Thoracic aorta (tissue), 2 donors: ENCODE results near the gene MAST2. TPM values are rescaled to one million over a fixed set of nuclear protein-coding genes. Genes with fewer than 3 reads are reported as not detected.
"Not testable (repeated sequence)": the region's sequence is repeated elsewhere in the genome, so short reads cannot be mapped to it uniquely, and the experiment has no call there.

Experiments
- ATAC-seq: fragments of 150-250 bp; one replicate; pipeline ENCODE4 v1.8.0; 2017; ENCODE audit warnings: low read depth; ENCODE audit not compliant: insufficient number of reproducible peaks, low FRiP score
- DNase-seq: peaks from one replicate; pipeline ENCODE4 v3.0.0-alpha.2; 2020; ENCODE audit warnings: low spot score
- H3K27ac ChIP-seq, 2 donors: fragments of 200-600 bp; sonication (generic); 1 replicate in 1 of 2; 2 replicates in 1 of 2; pipeline ENCODE4 v1.5.1; 2016; ENCODE audit warnings: mild to moderate bottlenecking in 2 of 2, moderate library complexity in 2 of 2
- H3K27me3 ChIP-seq: fragments of 200-600 bp; sonication (generic); replicated peaks from 2 replicates; pipeline ENCODE4 v1.6.0; 2016; ENCODE audit warnings: mild to moderate bottlenecking; ENCODE audit not compliant: insufficient read depth
- H3K36me3 ChIP-seq: fragments of 200-600 bp; sonication (generic); one replicate; pipeline ENCODE4 v1.5.1; 2016
- H3K4me1 ChIP-seq, 2 donors: fragments of 200-600 bp; sonication (generic); 1 replicate in 1 of 2; 2 replicates in 1 of 2; pipeline versions ENCODE4 v1.5.1 to v1.6.0; 2016; ENCODE audit warnings: low read depth in 2 of 2, mild to moderate bottlenecking in 1 of 2; ENCODE audit not compliant: control insufficient read depth in 1 of 2
- H3K4me3 ChIP-seq: fragments of 200-600 bp; sonication (generic); 2 replicates; pipeline ENCODE4 v1.5.1; 2016; ENCODE audit warnings: mild to moderate bottlenecking
- H3K9me3 ChIP-seq: fragments of 200-600 bp; sonication (generic); 2 replicates; pipeline ENCODE4 v1.5.1; 2016
- CTCF ChIP-seq: fragments of 200-600 bp; sonication (generic); IDR thresholded peaks from one replicate; pipeline ENCODE4 v1.5.1; 2019; ENCODE audit warnings: antibody characterized with exemption
- total RNA-seq, 2 donors: library from RNA; depleted of rRNA; stranded (reverse); fragments of >200 nt; gene quantifications; one replicate each; pipeline versions ENCODE4 v1.1.0 to v1.2.3, GENCODE V29; 2016

The MAST2 gene
- total RNA-seq, 2 donors from 2014 or later = 33.6 to 61.2 TPM

DNA sequence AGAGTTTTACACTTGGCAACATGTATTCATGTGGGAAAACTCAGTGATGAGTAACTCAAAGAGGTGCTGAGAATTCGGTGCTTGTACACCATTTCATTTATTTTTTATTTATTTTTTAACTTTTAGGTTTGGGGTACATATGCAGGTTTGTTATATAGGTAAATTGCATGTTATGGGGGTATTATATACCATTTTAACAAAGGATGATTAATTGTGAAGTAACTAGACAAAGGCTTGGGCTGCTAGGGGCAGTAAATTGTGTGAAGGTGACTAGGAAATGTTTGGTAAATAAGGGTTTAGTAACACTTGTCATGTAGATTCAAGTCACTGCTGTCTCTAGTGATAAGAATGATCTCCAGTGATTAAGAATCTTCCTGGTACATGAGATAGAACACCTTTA, 139.0 kb downstream of the MAST2 start:
- no peaks in the 10 kb centered on the region for H3K9me3 ChIP-seq
- DNase-seq = no peak
- no peaks in the 10 kb centered on the region for H3K36me3 ChIP-seq
- H3K4me3 ChIP-seq = no peak overlapping the region
- H3K27me3 ChIP-seq = no peaks in the 10 kb centered on the region
- no peak for TF ChIP-seq CTCF
- H3K27ac ChIP-seq = no peak overlapping the region
- ATAC-seq = no peak
- H3K4me1 ChIP-seq = peaks cover 5 to 27% of the 10 kb centered on the region in 2 donors

- ATAC-seq = no peak
- H3K4me3 ChIP-seq = no peak overlapping the region
These were observed 139.8 kb downstream of the MAST2 start for GRCh38 chr1:45943185-45943584.

DNA sequence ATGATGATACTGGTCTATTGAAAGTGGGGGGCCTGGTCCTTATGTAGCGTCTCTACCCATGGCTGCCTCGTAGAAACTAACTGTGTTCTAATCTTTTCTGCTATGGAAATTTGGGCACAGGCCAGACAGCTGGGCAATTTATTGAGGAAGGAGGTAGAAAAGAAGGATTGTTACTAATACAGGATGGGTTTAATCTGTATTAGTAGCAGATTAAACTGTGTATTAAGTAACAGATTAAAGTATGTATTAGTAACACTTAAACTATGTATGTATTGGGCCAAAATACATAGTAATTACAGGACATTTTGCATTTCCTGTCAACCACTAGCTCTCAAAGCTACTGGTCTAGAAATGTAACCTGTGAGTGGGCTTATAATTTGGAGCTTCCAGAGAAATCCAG, 142.0 kb downstream of the MAST2 start:
- ATAC-seq = peak; percentile 77

More at GRCh38 chr1:45943185-45943584, 139.8 kb downstream of the MAST2 start:
- TF ChIP-seq CTCF = no peak
- Histone ChIP-seq H3K36me3 (no peaks in the 10 kb centered on the region), H3K27ac (no peak overlapping the region), H3K4me1 (peaks cover 5 to 27% of the 10 kb centered on the region in 2 donors), H3K9me3 (no peaks in the 10 kb centered on the region), H3K27me3 (no peaks in the 10 kb centered on the region)
- no peak for DNase-seq

DNA sequence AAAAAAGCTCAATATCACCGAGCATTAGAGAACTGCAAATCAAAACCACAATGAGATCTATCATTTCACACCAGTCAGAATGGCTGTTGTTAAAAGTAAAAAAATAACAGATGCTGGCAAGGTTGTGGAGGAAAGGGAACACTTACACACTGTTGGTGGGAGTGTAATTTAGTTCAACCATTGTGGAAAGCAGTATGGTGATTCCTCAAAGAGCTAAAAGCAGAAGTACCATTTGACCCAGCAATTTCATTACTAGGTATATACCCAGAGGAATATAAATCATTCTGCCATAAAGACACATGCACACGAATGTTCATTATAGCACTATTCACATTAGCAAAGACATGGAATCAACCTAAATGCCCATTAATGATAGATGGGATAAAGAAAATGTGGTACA, 146.1 kb downstream of the MAST2 start:
- H3K36me3 ChIP-seq, H3K27ac ChIP-seq: not testable (repeated sequence)

More for the DNA sequence above, 142.0 kb downstream of the MAST2 start:
- Histone ChIP-seq H3K27me3 (no peaks in the 10 kb centered on the region), H3K36me3 (no peaks in the 10 kb centered on the region), H3K9me3 (no peaks in the 10 kb centered on the region), H3K4me3 (no peak overlapping the region), H3K4me1 (peaks cover 5 to 27% of the 10 kb centered on the region in 2 donors), H3K27ac (peak overlapping the region; percentile 40 to 63)
- no peak for DNase-seq
- TF ChIP-seq CTCF = no peak

GRCh38 chr1:45952072-45952471, 148.7 kb downstream of the MAST2 start:
- Histone ChIP-seq H3K27me3 (no peaks in the 10 kb centered on the region), H3K36me3 (no peaks in the 10 kb centered on the region), H3K9me3 (no peaks in the 10 kb centered on the region), H3K4me3 (no peak overlapping the region), H3K4me1 (peaks cover 17 to 23% of the 10 kb centered on the region in 2 donors), H3K27ac (no peak overlapping the region)
- DNase-seq (no peak), ATAC-seq (no peak)
- no peak for TF ChIP-seq CTCF

More for the DNA sequence above, 146.1 kb downstream of the MAST2 start:
- H3K4me1 ChIP-seq = peaks cover 17 to 41% of the 10 kb centered on the region in 2 donors
- not testable (repeated sequence) for H3K9me3 ChIP-seq, DNase-seq, H3K27me3 ChIP-seq, ATAC-seq, H3K4me3 ChIP-seq
